ENCODE data around the gene STARD9.

Gene STARD9

GRCh38 chr15:42623951-42624350 is 48.5 kb downstream of the STARD9 start:
- Mint-ChIP-seq H3K9me3 (peaks cover 14% of the 10 kb centered on the region), H3K27me3 (ENCODE audit: low read depth) (peaks cover 4% of the 10 kb centered on the region), H3K27ac (no peak overlapping the region), H3K36me3 (ENCODE audit: low read depth) (peaks cover 16% of the 10 kb centered on the region), H3K4me3 (no peak overlapping the region), H3K4me1 (peaks cover 5% of the 10 kb centered on the region)
- TF ChIP-seq, protein P1, sequence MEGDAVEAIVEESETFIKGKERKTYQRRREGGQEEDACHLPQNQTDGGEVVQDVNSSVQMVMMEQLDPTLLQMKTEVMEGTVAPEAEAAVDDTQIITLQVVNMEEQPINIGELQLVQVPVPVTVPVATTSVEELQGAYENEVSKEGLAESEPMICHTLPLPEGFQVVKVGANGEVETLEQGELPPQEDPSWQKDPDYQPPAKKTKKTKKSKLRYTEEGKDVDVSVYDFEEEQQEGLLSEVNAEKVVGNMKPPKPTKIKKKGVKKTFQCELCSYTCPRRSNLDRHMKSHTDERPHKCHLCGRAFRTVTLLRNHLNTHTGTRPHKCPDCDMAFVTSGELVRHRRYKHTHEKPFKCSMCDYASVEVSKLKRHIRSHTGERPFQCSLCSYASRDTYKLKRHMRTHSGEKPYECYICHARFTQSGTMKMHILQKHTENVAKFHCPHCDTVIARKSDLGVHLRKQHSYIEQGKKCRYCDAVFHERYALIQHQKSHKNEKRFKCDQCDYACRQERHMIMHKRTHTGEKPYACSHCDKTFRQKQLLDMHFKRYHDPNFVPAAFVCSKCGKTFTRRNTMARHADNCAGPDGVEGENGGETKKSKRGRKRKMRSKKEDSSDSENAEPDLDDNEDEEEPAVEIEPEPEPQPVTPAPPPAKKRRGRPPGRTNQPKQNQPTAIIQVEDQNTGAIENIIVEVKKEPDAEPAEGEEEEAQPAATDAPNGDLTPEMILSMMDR (IDR thresholded peaks at IDR 0.05; ENCODE audit: unreplicated experiment in 3 of 3), result no peak

- H3K27me3 Mint-ChIP-seq (ENCODE audit: low read depth), result no peaks in the 10 kb centered on the region
- H3K4me1 Mint-ChIP-seq, result peaks cover 5% of the 10 kb centered on the region
- peaks cover 28% of the 10 kb centered on the region for H3K36me3 Mint-ChIP-seq (ENCODE audit: low read depth)
- TF ChIP-seq, protein P1 (IDR thresholded peaks at IDR 0.05; ENCODE audit: unreplicated experiment in 3 of 3), result no peak
- H3K9me3 Mint-ChIP-seq, result peaks cover 21% of the 10 kb centered on the region
- no peak overlapping the region for H3K4me3 Mint-ChIP-seq
- no peak overlapping the region for H3K27ac Mint-ChIP-seq
Observed at GRCh38 chr15:42627485-42627884, 52.1 kb downstream of the STARD9 start.

- TF ChIP-seq, protein P1 (IDR thresholded peaks at IDR 0.05; ENCODE audit: unreplicated experiment in 3 of 3), result no peak
- no peak overlapping the region for H3K4me3 Mint-ChIP-seq
- H3K9me3 Mint-ChIP-seq, result peaks cover 21% of the 10 kb centered on the region
- H3K27me3 Mint-ChIP-seq (ENCODE audit: low read depth), result no peaks in the 10 kb centered on the region
- no peaks in the 10 kb centered on the region for H3K4me1 Mint-ChIP-seq
- no peak overlapping the region for H3K27ac Mint-ChIP-seq
- H3K36me3 Mint-ChIP-seq (ENCODE audit: low read depth), result peaks cover 28% of the 10 kb centered on the region
Observed at GRCh38 chr15:42628761-42629160, 53.4 kb downstream of the STARD9 start.

DNA sequence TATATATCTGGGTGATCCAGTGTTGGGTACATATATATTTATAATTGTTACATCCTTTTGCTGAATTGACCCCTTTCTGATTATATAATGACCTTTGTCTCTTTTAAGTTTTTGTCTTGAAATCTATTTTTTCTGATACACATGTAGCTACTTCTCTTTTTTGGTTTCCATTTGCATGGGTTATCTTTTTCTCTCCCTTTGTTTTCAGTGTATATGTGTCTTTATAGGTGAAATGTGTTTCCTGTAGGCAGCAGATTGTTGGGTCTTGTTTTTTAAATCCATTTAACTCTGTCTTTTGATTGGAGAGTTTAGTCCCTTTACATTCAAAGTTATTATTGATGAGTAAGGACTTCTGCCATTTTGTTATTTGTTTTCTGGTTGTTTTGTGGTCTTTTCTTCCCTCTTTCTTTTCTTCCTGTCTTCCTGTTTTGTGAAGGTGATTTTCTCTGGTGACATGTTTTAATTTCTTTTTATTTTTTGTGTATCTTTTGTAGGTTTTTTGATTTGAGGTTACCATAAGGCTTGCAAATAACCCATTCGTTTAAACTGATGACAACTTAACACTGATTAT is 56.8 kb downstream of the STARD9 start:
- no peaks in the 10 kb centered on the region for H3K4me1 Mint-ChIP-seq
- peaks cover 32% of the 10 kb centered on the region for H3K36me3 Mint-ChIP-seq (ENCODE audit: low read depth)
- no peak overlapping the region for H3K4me3 Mint-ChIP-seq
- no peaks in the 10 kb centered on the region for H3K27me3 Mint-ChIP-seq (ENCODE audit: low read depth)
- peaks cover 21% of the 10 kb centered on the region for H3K9me3 Mint-ChIP-seq
- H3K27ac Mint-ChIP-seq, result no peak overlapping the region
- TF ChIP-seq, protein P1 (IDR thresholded peaks at IDR 0.05; ENCODE audit: unreplicated experiment in 3 of 3), result no peak

DNA sequence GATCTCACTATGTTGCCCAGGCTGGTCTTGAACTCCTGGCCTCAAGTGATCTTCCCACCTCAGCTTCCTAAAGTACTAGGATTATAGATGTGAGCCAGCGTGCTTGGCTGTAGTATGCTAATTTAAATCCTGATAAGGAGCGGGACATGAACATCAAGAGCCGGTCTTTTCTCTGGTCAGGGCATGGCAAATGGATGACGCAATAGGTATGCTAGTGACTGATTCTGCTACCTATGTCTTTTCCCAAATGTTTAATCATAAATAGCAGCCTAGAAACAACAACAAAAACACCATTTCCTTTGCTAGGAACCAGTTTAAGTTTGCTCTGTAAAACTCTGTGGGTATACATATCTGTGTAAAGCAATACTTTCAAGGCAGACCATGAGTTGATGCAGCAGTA is 64.7 kb downstream of the STARD9 start:
- H3K4me3 Mint-ChIP-seq, result no peak overlapping the region
- no peaks in the 10 kb centered on the region for H3K4me1 Mint-ChIP-seq
- no peaks in the 10 kb centered on the region for H3K9me3 Mint-ChIP-seq
- H3K27me3 Mint-ChIP-seq (ENCODE audit: low read depth), result no peaks in the 10 kb centered on the region
- TF ChIP-seq, protein P1 (IDR thresholded peaks at IDR 0.05; ENCODE audit: unreplicated experiment in 3 of 3), result no peak
- peaks cover 23% of the 10 kb centered on the region for H3K36me3 Mint-ChIP-seq (ENCODE audit: low read depth)
- H3K27ac Mint-ChIP-seq, result no peak overlapping the region
